Mucosa of rectum (tissue), 2 donors: Measurements from ENCODE around the gene DENND2A.

Source experiments
- H3K27ac ChIP-seq, 2 donors: one replicate each; pipeline ENCODE4 v1.7.0; 2013; ENCODE audit warnings: inconsistent platforms in 2 of 2, low read depth in 2 of 2, low read length in 2 of 2
- H3K27me3 ChIP-seq, 2 donors: one replicate each; pipeline ENCODE4 v1.7.0; 2013; ENCODE audit warnings: low read length in 2 of 2; ENCODE audit not compliant: control insufficient read depth in 2 of 2, insufficient read depth in 2 of 2
- H3K36me3 ChIP-seq, 2 donors: one replicate each; pipeline ENCODE4 v1.7.0; 2013; ENCODE audit warnings: low read length in 2 of 2; ENCODE audit not compliant: control insufficient read depth in 2 of 2, insufficient read depth in 2 of 2
- H3K4me1 ChIP-seq, 2 donors: one replicate each; pipeline ENCODE4 v1.7.0; 2013; ENCODE audit warnings: low read length in 2 of 2, mild to moderate bottlenecking in 1 of 2; ENCODE audit not compliant: control insufficient read depth in 2 of 2, insufficient read depth in 2 of 2
- H3K4me3 ChIP-seq, 2 donors: one replicate each; pipeline ENCODE4 v1.7.0; 2013; ENCODE audit warnings: low read length in 2 of 2
- H3K9ac ChIP-seq, 2 donors: one replicate each; pipeline ENCODE4 v1.7.0; 2013; ENCODE audit warnings: low read length in 2 of 2, low read depth in 1 of 2, mild to moderate bottlenecking in 1 of 2
- H3K9me3 ChIP-seq, 2 donors: one replicate each; pipeline ENCODE4 v1.7.0; 2013; ENCODE audit warnings: low read length in 2 of 2; ENCODE audit not compliant: control insufficient read depth in 2 of 2
- donor health status: healthy.
- donor health status: Normal muscosa, but diverticular disease.

Gene DENND2A

DNA sequence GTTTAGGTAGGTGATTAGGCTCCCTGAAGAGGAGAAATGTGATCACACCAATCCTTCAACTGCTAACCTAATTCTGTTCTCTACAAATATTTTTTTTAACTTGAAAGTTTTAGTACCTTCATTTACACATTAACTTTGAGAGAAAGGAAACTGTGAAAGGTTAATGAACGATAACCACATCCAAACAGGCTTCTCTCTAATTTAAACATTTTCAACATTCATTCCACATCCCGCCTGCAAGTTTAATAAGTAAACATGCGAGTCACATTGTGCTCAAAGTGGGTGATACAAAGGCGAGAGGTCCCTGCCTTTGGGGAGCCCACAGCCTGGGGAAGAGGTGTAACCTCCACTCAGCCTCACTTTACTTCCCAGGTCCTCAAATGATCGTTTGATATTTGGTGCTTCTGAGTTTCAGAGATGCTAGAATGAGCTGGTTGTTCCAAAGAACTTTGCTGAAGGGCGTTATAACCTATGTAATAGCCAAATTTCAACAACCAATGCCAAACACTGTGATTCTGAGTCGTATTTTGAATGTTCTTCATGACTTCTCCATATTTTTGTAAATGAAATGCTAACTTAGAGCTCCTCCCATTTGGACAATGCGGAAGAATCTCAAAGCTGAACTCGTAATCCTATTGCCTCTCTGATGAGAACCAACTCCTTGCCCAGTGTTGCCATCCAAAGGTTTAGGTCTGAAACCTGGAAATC is 47.5 kb downstream of the DENND2A start:
- H3K9ac ChIP-seq = no peak overlapping the region
- no peak overlapping the region for H3K27ac ChIP-seq
- no peaks in the 10 kb centered on the region for H3K36me3 ChIP-seq
- H3K9me3 ChIP-seq = no peaks in the 10 kb centered on the region
- no peaks in the 10 kb centered on the region for H3K27me3 ChIP-seq
- H3K4me3 ChIP-seq = no peak overlapping the region
- H3K4me1 ChIP-seq = no peaks in the 10 kb centered on the region

DNA sequence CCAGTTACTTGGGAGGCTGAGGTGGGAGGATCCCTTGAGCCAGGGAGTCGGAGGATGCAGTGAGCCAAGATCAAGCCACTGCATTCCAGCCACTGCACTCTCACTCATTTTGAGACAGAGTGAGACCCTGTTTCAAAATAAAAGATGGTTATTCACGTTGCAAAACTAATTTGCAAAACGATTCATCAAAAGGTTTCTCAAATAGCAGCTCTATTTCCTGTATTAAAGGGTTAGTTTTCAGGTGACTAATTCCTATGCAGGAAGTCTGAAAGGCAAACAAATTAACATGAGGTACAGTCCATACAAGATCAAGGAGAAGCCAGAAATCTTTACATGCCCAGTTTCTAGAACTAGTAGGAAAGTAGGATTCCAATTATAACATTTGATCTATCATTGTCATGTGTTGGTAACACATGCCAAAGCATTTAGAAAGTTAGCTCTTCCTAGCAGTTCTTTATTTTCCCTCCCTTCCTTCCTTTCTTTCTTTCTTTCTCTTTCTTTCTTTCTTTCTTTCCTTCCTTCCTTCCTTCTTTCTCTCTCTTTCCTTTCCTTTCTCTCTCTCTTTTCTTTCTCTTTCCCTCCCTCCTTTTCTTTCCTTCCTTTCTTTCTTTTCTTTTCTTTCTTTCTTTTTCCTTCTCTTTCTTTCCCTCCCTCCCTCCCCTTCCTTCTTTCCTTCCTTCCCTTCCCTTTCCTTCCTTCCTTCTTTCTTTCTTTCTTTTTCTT is 49.3 kb downstream of the DENND2A start:
- Histone ChIP-seq H3K27ac (no peak overlapping the region), H3K4me3 (no peak overlapping the region), H3K36me3 (no peaks in the 10 kb centered on the region), H3K9ac (no peak overlapping the region), H3K9me3 (no peaks in the 10 kb centered on the region), H3K27me3 (no peaks in the 10 kb centered on the region), H3K4me1 (no peaks in the 10 kb centered on the region)

DNA sequence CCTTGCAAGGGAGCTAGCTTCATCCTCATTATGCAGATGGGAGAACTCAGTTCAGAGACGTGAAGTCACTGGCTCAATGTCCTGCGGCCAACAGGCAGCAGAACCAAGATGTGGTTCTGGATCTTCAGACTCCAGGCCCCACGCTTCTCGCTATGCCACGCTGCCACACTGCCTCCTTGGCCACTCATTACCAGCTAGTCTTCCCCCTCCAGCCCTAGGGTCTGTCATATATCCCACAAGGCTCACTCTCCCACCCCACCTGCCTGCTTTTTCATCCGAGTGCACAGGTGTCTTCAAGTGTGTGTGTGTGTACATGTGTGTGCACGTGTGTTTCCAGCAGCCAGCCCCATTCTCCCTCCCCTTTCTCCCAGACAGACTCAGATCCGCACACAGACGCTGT is 53.4 kb downstream of the DENND2A start:
- H3K9me3 ChIP-seq = no peaks in the 10 kb centered on the region
- no peaks in the 10 kb centered on the region for H3K4me1 ChIP-seq
- H3K27ac ChIP-seq = no peak overlapping the region
- no peaks in the 10 kb centered on the region for H3K27me3 ChIP-seq
- H3K4me3 ChIP-seq = no peak overlapping the region
- H3K36me3 ChIP-seq = no peaks in the 10 kb centered on the region
- no peak overlapping the region for H3K9ac ChIP-seq

DNA sequence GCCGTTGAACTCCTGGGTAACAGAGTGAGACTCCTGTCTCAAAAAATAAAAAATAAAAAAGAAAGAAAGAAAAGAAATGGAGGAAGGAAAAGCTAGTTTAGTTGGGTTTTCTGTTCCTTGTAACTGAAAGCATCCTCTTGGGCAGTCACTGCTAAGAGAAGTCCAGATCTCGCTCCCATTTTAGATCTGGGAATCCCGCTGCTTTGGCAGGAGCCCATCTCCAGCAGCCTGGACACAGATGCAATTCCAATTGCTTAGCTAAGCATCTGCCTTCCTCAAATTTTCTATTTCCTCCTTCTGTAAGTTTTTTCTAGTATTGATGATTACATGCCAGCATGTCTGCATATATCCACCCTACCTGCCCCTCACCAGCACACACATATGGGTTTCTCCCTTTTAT is 54.1 kb downstream of the DENND2A start:
- no peaks in the 10 kb centered on the region for H3K36me3 ChIP-seq
- H3K27ac ChIP-seq = no peak overlapping the region
- no peaks in the 10 kb centered on the region for H3K4me1 ChIP-seq
- H3K9me3 ChIP-seq = no peaks in the 10 kb centered on the region
- no peak overlapping the region for H3K4me3 ChIP-seq
- H3K27me3 ChIP-seq = no peaks in the 10 kb centered on the region
- no peak overlapping the region for H3K9ac ChIP-seq

DNA sequence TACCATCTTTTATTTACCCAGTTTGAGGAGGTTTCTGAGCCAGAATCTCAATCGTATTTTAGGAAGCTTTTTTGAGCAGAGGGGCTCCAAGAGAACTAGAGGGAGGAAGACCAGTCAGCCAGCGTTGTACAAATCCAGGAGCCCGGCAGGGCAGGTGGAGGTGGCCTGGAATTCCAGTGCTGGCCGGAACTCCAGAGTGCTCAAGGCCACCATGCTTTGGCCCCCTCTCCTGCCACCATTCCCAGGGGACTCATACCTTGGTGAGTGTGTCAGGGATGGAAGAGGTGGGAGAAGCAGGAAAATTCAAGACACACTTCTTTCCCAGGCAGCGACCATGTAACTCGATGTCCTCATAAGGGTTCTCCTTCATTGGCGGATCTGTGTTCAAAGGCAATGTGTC is 55.3 kb downstream of the DENND2A start:
- H3K36me3 ChIP-seq = no peaks in the 10 kb centered on the region
- no peaks in the 10 kb centered on the region for H3K4me1 ChIP-seq
- no peaks in the 10 kb centered on the region for H3K9me3 ChIP-seq
- H3K9ac ChIP-seq = no peak overlapping the region
- H3K4me3 ChIP-seq = no peak overlapping the region
- no peak overlapping the region for H3K27ac ChIP-seq
- H3K27me3 ChIP-seq = no peaks in the 10 kb centered on the region

DNA sequence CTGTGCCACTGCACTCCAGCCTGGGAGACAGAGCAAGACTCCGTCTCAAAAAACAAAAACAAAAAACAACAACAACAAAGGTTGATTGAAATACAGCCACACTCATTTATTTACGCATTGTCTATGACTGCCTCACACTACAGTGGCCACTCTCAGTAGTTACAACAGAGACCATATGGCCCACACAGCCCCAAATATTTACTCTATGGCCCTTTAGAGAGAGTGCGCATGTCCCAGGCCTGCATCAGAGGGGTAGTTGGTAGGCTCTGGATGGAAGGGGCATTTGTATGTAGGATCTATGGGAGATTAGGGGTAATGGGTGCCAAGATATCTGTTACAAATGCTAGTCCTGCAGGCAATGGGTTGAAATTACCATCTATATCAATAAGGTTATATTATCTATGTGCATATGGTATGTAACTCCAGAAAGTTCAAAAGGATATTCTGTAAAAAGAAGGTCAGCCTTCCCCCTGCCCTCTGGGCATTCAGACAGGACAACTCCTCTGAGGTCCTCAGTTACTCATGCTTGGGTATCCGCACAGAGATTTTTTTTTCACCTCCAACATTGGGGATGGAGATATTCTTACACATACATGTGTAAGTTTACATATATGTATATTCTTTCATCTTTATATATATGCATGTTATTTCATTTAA is 56.3 kb downstream of the DENND2A start:
- H3K27ac ChIP-seq = no peak overlapping the region
- no peak overlapping the region for H3K9ac ChIP-seq
- H3K4me3 ChIP-seq = no peak overlapping the region
- H3K27me3 ChIP-seq = no peaks in the 10 kb centered on the region
- H3K4me1 ChIP-seq = no peaks in the 10 kb centered on the region
- H3K36me3 ChIP-seq = no peaks in the 10 kb centered on the region
- H3K9me3 ChIP-seq = no peaks in the 10 kb centered on the region

DNA sequence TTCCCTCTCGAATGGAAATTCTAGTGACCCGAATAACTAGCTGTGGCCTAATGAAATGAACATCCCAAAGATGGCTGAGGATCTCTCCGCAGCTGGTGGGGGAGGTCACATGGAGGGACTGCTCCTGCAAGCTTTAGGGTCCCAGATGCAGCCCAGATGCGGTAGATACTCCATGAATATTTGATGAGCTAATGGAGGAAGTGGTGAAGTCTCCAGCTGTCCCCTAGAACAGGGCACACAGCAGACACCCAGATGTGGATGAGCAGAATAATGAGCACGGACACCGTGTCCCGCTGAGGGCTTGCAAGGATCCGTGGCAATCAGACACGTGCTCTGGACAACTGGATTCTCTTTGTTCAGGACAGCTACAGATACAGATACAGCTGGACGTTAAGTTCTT is 59.2 kb downstream of the DENND2A start:
- H3K9me3 ChIP-seq = no peaks in the 10 kb centered on the region
- H3K27ac ChIP-seq = no peak overlapping the region
- H3K9ac ChIP-seq = no peak overlapping the region
- peaks cover 0 to 3% of the 10 kb centered on the region in 2 donors for H3K4me1 ChIP-seq
- H3K4me3 ChIP-seq = no peak overlapping the region
- no peaks in the 10 kb centered on the region for H3K27me3 ChIP-seq
- no peaks in the 10 kb centered on the region for H3K36me3 ChIP-seq

DNA sequence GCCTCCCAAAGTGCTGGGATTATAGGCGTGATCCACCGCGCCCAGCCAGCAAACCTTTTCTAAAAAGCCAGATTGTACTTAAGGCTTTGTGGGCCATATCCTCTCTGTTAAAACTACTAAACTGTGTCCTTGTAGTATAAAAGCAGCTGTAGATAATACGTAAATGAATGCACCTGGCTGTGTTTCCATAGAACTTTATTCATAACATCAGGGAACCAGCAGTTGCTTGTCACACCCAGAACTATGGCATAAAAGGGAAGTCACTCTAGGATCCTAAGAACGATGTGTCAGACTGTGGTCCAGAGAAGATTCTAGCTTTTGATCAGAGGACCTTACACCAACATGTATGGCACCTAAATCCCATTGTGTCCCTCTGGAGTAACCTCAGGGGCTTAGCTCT is 63.0 kb downstream of the DENND2A start:
- H3K27me3 ChIP-seq = no peaks in the 10 kb centered on the region
- H3K9ac ChIP-seq = no peak overlapping the region
- H3K36me3 ChIP-seq = no peaks in the 10 kb centered on the region
- H3K27ac ChIP-seq = no peak overlapping the region
- peaks cover 0 to 3% of the 10 kb centered on the region in 2 donors for H3K4me1 ChIP-seq
- H3K9me3 ChIP-seq = no peaks in the 10 kb centered on the region
- no peak overlapping the region for H3K4me3 ChIP-seq

DNA sequence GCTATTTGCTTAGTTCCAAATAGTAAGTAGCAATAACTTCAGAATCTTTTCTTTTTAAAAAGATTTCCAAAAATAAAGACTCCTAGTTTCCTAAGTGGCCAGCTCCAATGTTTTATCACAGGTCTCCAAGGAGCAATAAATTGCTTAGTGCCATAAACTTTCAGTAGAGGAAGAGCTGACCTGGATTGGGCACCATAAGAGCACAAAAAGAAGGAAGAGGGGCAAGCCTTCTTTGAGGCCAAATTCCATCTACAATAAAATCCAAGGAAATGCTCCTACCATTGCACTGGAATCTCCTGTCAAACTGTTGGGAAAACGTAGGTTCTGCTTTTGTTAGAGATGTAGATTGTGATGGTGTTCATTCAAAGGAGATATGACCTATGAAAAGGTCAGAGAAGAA is 64.0 kb downstream of the DENND2A start:
- Histone ChIP-seq H3K4me1 (peaks cover 0 to 3% of the 10 kb centered on the region in 2 donors), H3K9ac (no peak overlapping the region), H3K4me3 (no peak overlapping the region), H3K27me3 (no peaks in the 10 kb centered on the region), H3K36me3 (no peaks in the 10 kb centered on the region), H3K27ac (no peak overlapping the region), H3K9me3 (no peaks in the 10 kb centered on the region)

DNA sequence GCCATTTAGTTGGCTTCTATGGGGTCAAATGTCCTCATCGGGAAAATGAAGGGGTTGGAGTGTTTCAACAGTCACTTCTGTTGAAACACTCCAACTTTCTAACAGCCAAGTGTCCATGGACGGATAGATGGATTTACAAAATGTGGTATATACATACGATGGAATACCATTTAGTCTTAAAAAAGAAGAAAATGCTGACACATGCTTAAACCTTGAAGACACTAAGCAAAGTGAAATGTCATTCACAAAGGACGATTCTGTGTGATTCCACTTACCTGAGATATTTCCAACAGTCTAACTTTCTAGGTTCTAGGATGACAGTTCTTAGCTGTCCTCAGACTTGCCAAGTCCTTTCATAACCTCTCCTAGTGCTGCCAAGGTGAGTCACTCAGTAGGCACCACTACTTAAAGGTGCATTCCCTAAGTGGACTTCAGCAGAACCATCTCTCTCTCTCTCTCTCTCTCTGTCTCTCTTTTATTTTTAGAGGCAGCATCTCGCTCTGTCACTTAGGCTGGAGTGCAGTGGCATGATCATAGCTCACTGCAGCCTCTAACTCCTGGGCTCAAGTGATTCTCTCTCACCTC is 69.0 kb downstream of the DENND2A start:
- no peak overlapping the region for H3K4me3 ChIP-seq
- no peaks in the 10 kb centered on the region for H3K36me3 ChIP-seq
- no peaks in the 10 kb centered on the region for H3K9me3 ChIP-seq
- H3K4me1 ChIP-seq = peaks cover 0 to 4% of the 10 kb centered on the region in 2 donors
- no peak overlapping the region for H3K27ac ChIP-seq
- H3K9ac ChIP-seq = no peak overlapping the region
- no peaks in the 10 kb centered on the region for H3K27me3 ChIP-seq
